ENCODE measurements around the gene WDR20.
"Not testable (repeated sequence)": the region's sequence is repeated elsewhere in the genome, so short reads cannot be mapped to it uniquely, and the experiment has no call there.

Gene WDR20

GRCh38 chr14:102238131-102238530 lies 98.4 kb downstream of the WDR20 start:
- DNase-seq (ENCODE audit: low read depth, low spot score), result no peak

- no peak for DNase-seq (ENCODE audit: low read depth, low spot score)
Observed at GRCh38 chr14:102238766-102239165, 99.1 kb downstream of the WDR20 start.

GRCh38 chr14:102239231-102239630 lies 99.5 kb downstream of the WDR20 start:
- no peak for DNase-seq (ENCODE audit: low read depth, low spot score)

- not testable (repeated sequence) for DNase-seq (ENCODE audit: low read depth, low spot score)
Observed at GRCh38 chr14:102240481-102240880, 100.8 kb downstream of the WDR20 start.

GRCh38 chr14:102241147-102241546 lies 101.5 kb downstream of the WDR20 start:
- DNase-seq (ENCODE audit: low read depth, low spot score), result no peak

GRCh38 chr14:102243795-102244194 lies 104.1 kb downstream of the WDR20 start:
- DNase-seq (ENCODE audit: low read depth, low spot score), result not testable (repeated sequence)

GRCh38 chr14:102246071-102246470 lies 106.4 kb downstream of the WDR20 start:
- DNase-seq (ENCODE audit: low read depth, low spot score), result no peak

- DNase-seq (ENCODE audit: low read depth, low spot score), result no peak
Observed at GRCh38 chr14:102248121-102248520, 108.4 kb downstream of the WDR20 start.

GRCh38 chr14:102249041-102249440 lies 109.3 kb downstream of the WDR20 start:
- no peak for DNase-seq (ENCODE audit: low read depth, low spot score)

GRCh38 chr14:102249981-102250380 lies 110.3 kb downstream of the WDR20 start:
- no peak for DNase-seq (ENCODE audit: low read depth, low spot score)

GRCh38 chr14:102250636-102251035 lies 110.9 kb downstream of the WDR20 start:
- no peak for DNase-seq (ENCODE audit: low read depth, low spot score)

GRCh38 chr14:102251161-102251560 lies 111.5 kb downstream of the WDR20 start:
- no peak for DNase-seq (ENCODE audit: low read depth, low spot score)

- DNase-seq (ENCODE audit: low read depth, low spot score), result no peak
Observed at GRCh38 chr14:102252834-102253801, 113.4 kb downstream of the WDR20 start.

GRCh38 chr14:102255401-102256190 lies 115.9 kb downstream of the WDR20 start:
- DNase-seq (ENCODE audit: low read depth, low spot score), result no peak

GRCh38 chr14:102256716-102257115 lies 117.0 kb downstream of the WDR20 start:
- DNase-seq (ENCODE audit: low read depth, low spot score), result no peak

- no peak for DNase-seq (ENCODE audit: low read depth, low spot score)
Observed at GRCh38 chr14:102258136-102258535, 118.4 kb downstream of the WDR20 start.
